Activated T-cell treated with anti-CD3 and anti-CD28 coated beads for 48 hours (primary cell): Measurements from ENCODE around the gene SLC43A1.
"Not testable (repeated sequence)": the region's sequence is repeated elsewhere in the genome, so short reads cannot be mapped to it uniquely, and the experiment has no call there.

ENCODE experiments used
- DNase-seq: peaks from one replicate; pipeline ENCODE4 v3.0.0-alpha.2; 2020; ENCODE audit warnings: low read depth

The SLC43A1 gene

GRCh38 chr11:57460758-57461749, 54.4 kb downstream of the SLC43A1 start:
- DNase-seq: no peak

- peak; percentile 42 for DNase-seq
Measured at GRCh38 chr11:57460022-57460757, 55.3 kb downstream of the SLC43A1 start, which contains the start of gene RTN4RL2. Gene RTN4RL2 (plus strand): TSS chr11:57460528. CDS start chr11:57460866, 338 bp downstream.

- no peak for DNase-seq
Measured at GRCh38 chr11:57459164-57460021, 56.1 kb downstream of the SLC43A1 start.

GRCh38 chr11:57458410-57459163, 56.9 kb downstream of the SLC43A1 start:
- DNase-seq: peak; percentile 53

- no peak for DNase-seq
Measured at GRCh38 chr11:57458060-57458409, 57.5 kb downstream of the SLC43A1 start.

GRCh38 chr11:57457643-57458023, 57.9 kb downstream of the SLC43A1 start:
- no peak for DNase-seq

GRCh38 chr11:57456960-57457642, 58.4 kb downstream of the SLC43A1 start:
- DNase-seq: peak; percentile 64

- no peak for DNase-seq
Measured at GRCh38 chr11:57453543-57454177, 61.8 kb downstream of the SLC43A1 start.

- no peak for DNase-seq
Measured at GRCh38 chr11:57446055-57446454, 69.4 kb downstream of the SLC43A1 start.

- not testable (repeated sequence) for DNase-seq
Measured at GRCh38 chr11:57445122-57445394, 70.4 kb downstream of the SLC43A1 start.

- DNase-seq: no peak
Measured at GRCh38 chr11:57444362-57445121, 71.0 kb downstream of the SLC43A1 start.

- DNase-seq: no peak
Measured at GRCh38 chr11:57440744-57441414, 74.6 kb downstream of the SLC43A1 start.

- no peak for DNase-seq
Measured at GRCh38 chr11:57439786-57440185, 75.7 kb downstream of the SLC43A1 start.

GRCh38 chr11:57438345-57439285, 76.9 kb downstream of the SLC43A1 start:
- DNase-seq: no peak

- DNase-seq: no peak
Measured at GRCh38 chr11:57436031-57436430, 79.5 kb downstream of the SLC43A1 start.

GRCh38 chr11:57434640-57435546, 80.6 kb downstream of the SLC43A1 start:
- DNase-seq: no peak
